Activated gamma-delta T cell (primary cell): ENCODE data around the gene SRP9.
"Not testable (repeated sequence)": the region's sequence is repeated elsewhere in the genome, so short reads cannot be mapped to it uniquely, and the experiment has no call there.

Source experiments
- DNase-seq: peaks from one replicate; lab custom pipeline; 2025; lab: John Stamatoyannopoulos, UW

Gene SRP9

GRCh38 chr1:225755671-225756319 lies 21.8 kb upstream of the SRP9 start:
- DNase-seq, result no peak

- no peak for DNase-seq
These were observed 19.5 kb upstream of the SRP9 start for GRCh38 chr1:225757927-225758656.

- DNase-seq, result not testable (repeated sequence)
These were observed 17.7 kb upstream of the SRP9 start for GRCh38 chr1:225759972-225760371.

GRCh38 chr1:225760531-225760930 lies 17.1 kb upstream of the SRP9 start:
- DNase-seq, result no peak

- not testable (repeated sequence) for DNase-seq
These were observed 16.2 kb upstream of the SRP9 start for GRCh38 chr1:225761395-225761794.

- no peak for DNase-seq
These were observed 15.6 kb upstream of the SRP9 start for GRCh38 chr1:225762002-225762441.

- no peak for DNase-seq
These were observed 15.2 kb upstream of the SRP9 start for GRCh38 chr1:225762444-225762843.

- DNase-seq, result no peak
These were observed 13.7 kb upstream of the SRP9 start for GRCh38 chr1:225763716-225764548.

- DNase-seq, result no peak
These were observed 11.5 kb upstream of the SRP9 start for GRCh38 chr1:225765982-225766674.

- DNase-seq, result no peak
These were observed 10.5 kb upstream of the SRP9 start for GRCh38 chr1:225766967-225767633.

- DNase-seq, result no peak
These were observed 9.7 kb upstream of the SRP9 start for GRCh38 chr1:225767634-225768540.

- no peak for DNase-seq
These were observed 8.8 kb upstream of the SRP9 start for GRCh38 chr1:225768662-225769426.

- DNase-seq, result no peak
These were observed 7.9 kb upstream of the SRP9 start for GRCh38 chr1:225769687-225770086.

GRCh38 chr1:225770561-225771248 lies 6.9 kb upstream of the SRP9 start:
- DNase-seq, result no peak

- no peak for DNase-seq
These were observed 5.8 kb upstream of the SRP9 start for GRCh38 chr1:225771661-225772322.

GRCh38 chr1:225772323-225772768 lies 5.3 kb upstream of the SRP9 start:
- no peak for DNase-seq

- no peak for DNase-seq
These were observed 4.8 kb upstream of the SRP9 start for GRCh38 chr1:225772848-225773247.
